ENCODE results near the gene LMNA. TPM values are rescaled to one million over a fixed set of nuclear protein-coding genes. Genes with fewer than 3 reads are reported as not detected.

The LMNA gene
- total and polyA plus RNA-seq, 10 of the 15 experiments (the other 5 are each of a cell fraction or from before 2014, with no cell fraction given) = 0.42 to 334 (median 81.1) TPM

DNA sequence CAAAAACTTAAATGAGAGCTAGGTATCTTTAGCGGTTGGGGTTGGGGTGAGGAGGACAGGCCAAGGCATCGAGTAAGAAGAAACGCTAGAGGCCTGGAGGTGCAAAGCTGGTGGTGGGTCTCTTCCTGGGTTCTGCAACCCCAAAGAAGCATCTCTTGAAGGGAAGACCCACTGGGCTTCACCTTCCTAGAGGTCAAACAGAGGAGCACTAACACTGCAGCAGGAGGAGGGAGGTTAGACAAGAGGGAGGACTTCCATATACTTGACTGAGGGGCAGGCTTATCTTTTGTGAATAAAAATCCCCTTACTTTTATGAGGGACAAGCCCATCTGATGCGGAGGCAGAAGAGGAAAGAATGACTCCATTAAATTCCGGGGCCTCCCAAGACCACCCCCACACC is 34.7 kb upstream of the LMNA start:
- FAIRE-seq = no peak
- no TSS peak for BruUV-seq (replicated peaks)

GRCh38 chr1:156080241-156080862 is 34.2 kb upstream of the LMNA start:
- ATAC-seq (no peak), FAIRE-seq (no peak), DNase-seq (ENCODE audit: low read depth, low spot score) (no peak)
- ChIA-PET POLR2A (no interaction called here), RAD21 (ENCODE audit: unreplicated experiment) (no interaction called here), CTCF (interaction anchor here (0.6 to 0.7 kb wide), 2 partner anchors 15 to 117 kb away, joined by 3 read pairs; no protein-coding TSS in a partner anchor), SMC1A (ENCODE audit: uncharacterized antibody, unreplicated experiment) (interaction anchor here (1.6 kb wide), 1 partner anchor 12 kb away, joined by 5 read pairs; no protein-coding TSS in a partner anchor)
- BruUV-seq (replicated peaks) = no TSS peak
- WGBS (ENCODE audit: insufficient coverage, insufficient replicate concordance, low lambda C conversion rate, missing lambda C conversion rate) = 63% methylated on average over 7 of the region's 8 CpGs
- H3K4me2 ChIP-seq (ENCODE audit: control insufficient read depth, insufficient read depth) = no peak overlapping the region
- H3K9ac ChIP-seq (ENCODE audit: control insufficient read depth, insufficient read depth, low read length) = no peak overlapping the region
- no peaks in the 10 kb centered on the region for H3K36me3 ChIP-seq (ENCODE audit: control insufficient read depth in 2 of 2, insufficient read depth in 2 of 2, low read length in 1 of 2)
- H4K20me1 ChIP-seq (ENCODE audit: control insufficient read depth, insufficient read depth) = no peaks in the 10 kb centered on the region
- peaks cover 10% of the 10 kb centered on the region for H3K4me1 ChIP-seq (ENCODE audit: control insufficient read depth, insufficient read depth, low read length)
- no peak overlapping the region for H3K27ac ChIP-seq (ENCODE audit: control insufficient read depth, insufficient read depth)
- no peaks in the 10 kb centered on the region; the same call in 2 of the 3 replicates for H3K9me3 ChIP-seq (replicated peaks; ENCODE audit: control insufficient read depth, insufficient read depth, low read length)
- peaks cover 0 to 2% of the 10 kb centered on the region in 2 experiments; a peak in 1 of 4 replicates for H3K27me3 ChIP-seq (replicated peaks in 1 of 2; ENCODE audit: control insufficient read depth in 2 of 2, insufficient read depth in 2 of 2, low read length in 1 of 2)
- H3K4me3 ChIP-seq = no peak overlapping the region
- no peak overlapping the region for H2AFZ ChIP-seq (ENCODE audit: control insufficient read depth, low read depth, low read length)
- in situ Hi-C loops (cut with MboI) (no loop called here), intact Hi-C loops (cut with micrococcal nuclease; ENCODE audit: unreplicated experiment) (no loop called here)
- peaks cover 2% of the 10 kb centered on the region; the same call in 1 of the 2 replicates for H3K79me2 ChIP-seq (ENCODE audit: control insufficient read depth, insufficient read depth, low read length)
- TF ChIP-seq, protein P1, sequence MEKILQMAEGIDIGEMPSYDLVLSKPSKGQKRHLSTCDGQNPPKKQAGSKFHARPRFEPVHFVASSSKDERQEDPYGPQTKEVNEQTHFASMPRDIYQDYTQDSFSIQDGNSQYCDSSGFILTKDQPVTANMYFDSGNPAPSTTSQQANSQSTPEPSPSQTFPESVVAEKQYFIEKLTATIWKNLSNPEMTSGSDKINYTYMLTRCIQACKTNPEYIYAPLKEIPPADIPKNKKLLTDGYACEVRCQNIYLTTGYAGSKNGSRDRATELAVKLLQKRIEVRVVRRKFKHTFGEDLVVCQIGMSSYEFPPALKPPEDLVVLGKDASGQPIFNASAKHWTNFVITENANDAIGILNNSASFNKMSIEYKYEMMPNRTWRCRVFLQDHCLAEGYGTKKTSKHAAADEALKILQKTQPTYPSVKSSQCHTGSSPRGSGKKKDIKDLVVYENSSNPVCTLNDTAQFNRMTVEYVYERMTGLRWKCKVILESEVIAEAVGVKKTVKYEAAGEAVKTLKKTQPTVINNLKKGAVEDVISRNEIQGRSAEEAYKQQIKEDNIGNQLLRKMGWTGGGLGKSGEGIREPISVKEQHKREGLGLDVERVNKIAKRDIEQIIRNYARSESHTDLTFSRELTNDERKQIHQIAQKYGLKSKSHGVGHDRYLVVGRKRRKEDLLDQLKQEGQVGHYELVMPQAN (conservative IDR thresholded peaks at IDR 0.05) = no peak
- TF ChIP-seq FOS (IDR thresholded peaks at IDR 0.05; ENCODE audit: borderline replicate concordance, extremely low read depth, insufficient read length) (no peak), TCF7 (IDR thresholded peaks at IDR 0.05; ENCODE audit: borderline replicate concordance) (no peak), BRCA1 (IDR thresholded peaks at IDR 0.05; ENCODE audit: low read depth, low read length) (no peak), E4F1 (IDR thresholded peaks at IDR 0.05; ENCODE audit: borderline replicate concordance, partially characterized antibody) (no peak)

More for the DNA sequence above, 34.7 kb upstream of the LMNA start:
- ATAC-seq = no peak
- H3K9me3 ChIP-seq (replicated peaks; ENCODE audit: control insufficient read depth, insufficient read depth, low read length) = no peaks in the 10 kb centered on the region; the same call in 2 of the 3 replicates
- RAD21 ChIA-PET (ENCODE audit: unreplicated experiment) = no interaction called here
- H4K20me1 ChIP-seq (ENCODE audit: control insufficient read depth, insufficient read depth) = no peaks in the 10 kb centered on the region
- no peak overlapping the region for H3K9ac ChIP-seq (ENCODE audit: control insufficient read depth, insufficient read depth, low read length)
- H3K27ac ChIP-seq (ENCODE audit: control insufficient read depth, insufficient read depth) = no peak overlapping the region
- no peaks in the 10 kb centered on the region for H3K36me3 ChIP-seq (ENCODE audit: control insufficient read depth in 2 of 2, insufficient read depth in 2 of 2, low read length in 1 of 2)
- in situ Hi-C loops (cut with MboI) (no loop called here), intact Hi-C loops (cut with micrococcal nuclease; ENCODE audit: unreplicated experiment) (no loop called here)
- no peak for DNase-seq (ENCODE audit: low read depth, low spot score)
- WGBS (ENCODE audit: insufficient coverage, insufficient replicate concordance, low lambda C conversion rate, missing lambda C conversion rate) = 84% methylated on average over 5 of the region's 5 CpGs
- no peak overlapping the region for H3K4me2 ChIP-seq (ENCODE audit: control insufficient read depth, insufficient read depth)
- TF ChIP-seq IRF4 (IDR thresholded peaks at IDR 0.05; ENCODE audit: low read depth, low read length) (no peak), NFXL1 (IDR thresholded peaks at IDR 0.05; ENCODE audit: borderline replicate concordance) (peak; percentile 60; the same call in 1 of the 2 replicates)
- H3K4me1 ChIP-seq (ENCODE audit: control insufficient read depth, insufficient read depth, low read length) = peaks cover 10% of the 10 kb centered on the region
- POLR2A ChIA-PET = no interaction called here
- H2AFZ ChIP-seq (ENCODE audit: control insufficient read depth, low read depth, low read length) = no peak overlapping the region
- H3K27me3 ChIP-seq (replicated peaks in 1 of 2; ENCODE audit: control insufficient read depth in 2 of 2, insufficient read depth in 2 of 2, low read length in 1 of 2) = peaks cover 0 to 2% of the 10 kb centered on the region in 2 experiments; a peak in 1 of 4 replicates
- CTCF ChIA-PET = interaction anchor here (0.6 kb wide), 1 partner anchor 14 kb away, joined by 3 read pairs; no protein-coding TSS in a partner anchor
- H3K4me3 ChIP-seq = no peak overlapping the region
- H3K79me2 ChIP-seq (ENCODE audit: control insufficient read depth, insufficient read depth, low read length) = peaks cover 2% of the 10 kb centered on the region; the same call in 1 of the 2 replicates
- SMC1A ChIA-PET (ENCODE audit: uncharacterized antibody, unreplicated experiment) = interaction anchor here (1.6 kb wide), 1 partner anchor 13 kb away, joined by 5 read pairs; no protein-coding TSS in a partner anchor

Measured in GM12878 (cell line).